AG04449 (cell line): ENCODE data around the gene ACKR2.

Experiments
- CTCF ChIA-PET: fragments of 350-600 bp; formaldehyde crosslinking; extraction: SDS; loops from one replicate; lab custom pipeline; 2021; ENCODE audit warnings: antibody characterized with exemption; lab: Yijun Ruan, JAX
- POLR2A ChIA-PET: fragments of 400-600, 350-600 bp; formaldehyde crosslinking; extraction: SDS; loops from one replicate; lab custom pipeline; 2020; ENCODE audit warnings: antibody characterized with exemption, inconsistent platforms; lab: Yijun Ruan, JAX
- DNase-seq: peaks from one replicate; pipeline ENCODE4 v3.0.0-alpha.2; 2010; ENCODE audit warnings: low read depth, low spot score
- H3K4me3 ChIP-seq: 2 replicates; pipeline ENCODE4 v1.5.1; 2011; ENCODE audit warnings: low read depth, mild to moderate bottlenecking, control low read depth, low read length
- TF ChIP-seq, protein P1 (sequence below): IDR thresholded peaks from one replicate; pipeline ENCODE4 v1.5.1; 2011; ENCODE audit warnings: mild to moderate bottlenecking, moderate library complexity, low read length, control low read depth, inconsistent platforms; ENCODE audit not compliant: insufficient read depth; ENCODE audit errors: missing control alignments

The ACKR2 gene

DNA sequence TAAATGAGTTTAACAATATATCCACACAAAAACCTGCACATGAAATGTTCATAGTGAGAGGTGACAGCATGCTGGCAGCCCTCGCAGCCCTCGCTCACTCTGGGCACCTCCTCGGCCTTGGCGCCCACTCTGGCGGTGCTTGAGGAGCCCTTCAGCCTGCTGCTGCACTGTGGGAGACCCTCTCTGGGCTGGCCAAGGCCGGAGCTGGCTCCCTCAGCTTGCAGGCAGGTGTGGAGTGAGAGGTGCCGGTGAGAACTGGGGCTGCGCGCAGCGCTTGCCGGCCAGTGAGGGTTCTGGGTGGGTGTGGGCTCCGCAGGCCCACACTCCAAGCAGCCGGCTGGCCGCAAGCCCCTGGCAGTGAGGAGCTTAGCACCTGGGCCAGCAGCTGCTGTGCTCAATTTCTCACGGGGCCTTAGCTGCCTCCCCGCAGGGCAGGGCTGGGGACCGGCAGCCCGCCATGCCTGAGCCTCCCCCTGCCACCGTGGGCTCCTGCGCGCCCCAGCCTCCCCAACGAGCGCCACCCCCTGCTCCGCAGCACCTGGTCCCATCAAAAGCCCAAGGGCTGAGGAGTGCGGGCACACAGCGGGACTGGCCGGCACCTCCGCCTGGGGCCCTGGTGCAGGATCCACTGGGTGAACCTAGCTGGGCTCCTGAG lies 39.6 kb upstream of the ACKR2 start:
- H3K4me3 ChIP-seq: no peak overlapping the region
- ChIA-PET POLR2A (no interaction called here), CTCF (interaction anchor here (2.0 kb wide), 1 partner anchor 11 kb away, joined by 7 read pairs; no protein-coding TSS in a partner anchor)
- TF ChIP-seq, protein P1, sequence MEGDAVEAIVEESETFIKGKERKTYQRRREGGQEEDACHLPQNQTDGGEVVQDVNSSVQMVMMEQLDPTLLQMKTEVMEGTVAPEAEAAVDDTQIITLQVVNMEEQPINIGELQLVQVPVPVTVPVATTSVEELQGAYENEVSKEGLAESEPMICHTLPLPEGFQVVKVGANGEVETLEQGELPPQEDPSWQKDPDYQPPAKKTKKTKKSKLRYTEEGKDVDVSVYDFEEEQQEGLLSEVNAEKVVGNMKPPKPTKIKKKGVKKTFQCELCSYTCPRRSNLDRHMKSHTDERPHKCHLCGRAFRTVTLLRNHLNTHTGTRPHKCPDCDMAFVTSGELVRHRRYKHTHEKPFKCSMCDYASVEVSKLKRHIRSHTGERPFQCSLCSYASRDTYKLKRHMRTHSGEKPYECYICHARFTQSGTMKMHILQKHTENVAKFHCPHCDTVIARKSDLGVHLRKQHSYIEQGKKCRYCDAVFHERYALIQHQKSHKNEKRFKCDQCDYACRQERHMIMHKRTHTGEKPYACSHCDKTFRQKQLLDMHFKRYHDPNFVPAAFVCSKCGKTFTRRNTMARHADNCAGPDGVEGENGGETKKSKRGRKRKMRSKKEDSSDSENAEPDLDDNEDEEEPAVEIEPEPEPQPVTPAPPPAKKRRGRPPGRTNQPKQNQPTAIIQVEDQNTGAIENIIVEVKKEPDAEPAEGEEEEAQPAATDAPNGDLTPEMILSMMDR: no peak
- DNase-seq: no peak

DNA sequence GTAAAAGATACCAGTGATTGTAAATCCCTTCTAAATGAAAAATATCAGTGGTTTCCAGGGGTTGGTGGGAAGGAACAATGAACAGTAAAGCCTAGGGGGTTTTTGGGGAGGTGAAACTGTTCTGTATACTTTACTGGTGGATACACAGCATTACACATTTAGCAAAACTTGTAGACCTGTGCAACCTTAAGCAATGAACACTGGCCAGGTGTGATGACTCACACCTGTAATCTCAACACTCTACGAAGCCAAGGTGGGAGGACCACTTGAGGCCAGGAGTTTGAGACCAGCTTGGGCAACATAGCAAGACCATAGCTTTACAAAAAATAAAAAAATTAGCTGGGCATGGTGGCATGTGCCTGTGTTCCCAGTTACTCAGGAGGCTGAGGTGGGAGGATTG lies 38.0 kb upstream of the ACKR2 start:
- H3K4me3 ChIP-seq: no peak overlapping the region
- TF ChIP-seq, protein P1: no peak
- POLR2A ChIA-PET: no interaction called here
- CTCF ChIA-PET: interaction anchor here (0.8 to 2.0 kb wide), 2 partner anchors 9 to 11 kb away, joined by 3 to 7 read pairs; no protein-coding TSS in a partner anchor
- no peak for DNase-seq

DNA sequence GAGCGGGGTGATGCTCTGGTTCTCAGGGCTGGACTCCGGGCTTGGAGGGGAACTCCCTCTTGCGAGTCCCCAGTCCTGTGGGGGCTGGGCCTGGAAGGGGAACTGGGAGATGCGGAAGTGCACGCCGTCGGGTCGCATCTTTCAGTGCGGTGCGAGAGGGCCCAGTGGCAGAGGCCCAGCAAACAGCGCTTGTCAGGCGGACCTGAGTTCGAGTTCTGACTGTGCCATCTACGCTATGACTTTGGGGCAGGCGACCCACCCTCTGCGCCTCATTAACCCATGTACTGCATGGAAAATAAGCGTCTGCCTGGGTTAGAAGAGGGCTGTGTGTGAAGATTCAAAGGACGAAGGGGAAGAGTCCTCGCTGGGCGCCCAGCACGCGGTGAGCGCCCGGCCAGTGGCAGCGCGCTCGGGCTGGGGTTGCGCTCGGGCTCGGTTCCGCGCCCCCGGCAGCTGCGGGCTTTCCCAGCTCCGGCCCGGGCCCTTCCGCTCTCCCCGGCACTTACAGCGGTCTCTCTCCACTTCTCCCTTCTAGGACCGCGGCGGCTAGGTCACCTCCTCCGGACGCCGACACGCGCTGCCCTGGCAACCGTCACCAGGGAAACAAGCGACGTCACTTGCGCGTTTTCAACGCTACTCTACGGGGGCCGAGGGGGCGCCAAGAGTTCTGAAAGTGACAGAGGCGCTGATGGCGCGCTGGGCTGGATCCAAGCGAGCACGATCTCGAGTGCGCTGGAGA lies 36.4 kb upstream of the ACKR2 start, which contains the start of gene CCDC13:
Gene CCDC13, minus strand, starts transcription at position 584 of the 739 bp plus-strand sequence. CDS start 14,908 bp downstream, outside the sequence.
- POLR2A ChIA-PET: no interaction called here
- TF ChIP-seq, protein P1: no peak
- peak within 1 kb of the TSS; percentile 41 for H3K4me3 ChIP-seq
- CTCF ChIA-PET: no interaction called here
- DNase-seq: no peak

DNA sequence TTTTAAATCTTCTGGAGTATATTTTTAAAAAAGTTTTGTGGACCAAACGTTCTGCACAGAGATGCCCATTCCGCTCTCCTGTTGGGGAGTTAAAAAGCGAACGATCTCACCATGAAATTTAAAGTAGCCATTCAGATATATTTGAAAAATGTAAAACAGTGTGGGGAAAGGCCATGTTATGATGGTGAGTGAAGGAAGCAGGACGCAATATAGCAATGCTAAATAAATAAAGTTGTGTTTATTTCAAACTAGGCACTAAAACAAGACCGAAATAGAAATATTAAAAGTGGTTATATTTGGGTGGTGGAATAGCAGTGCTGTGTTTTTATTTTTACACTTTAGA lies 35.9 kb upstream of the ACKR2 start:
- ChIA-PET CTCF (interaction anchor here (2.3 kb wide), 1 partner anchor 66 kb away, joined by 8 read pairs; no protein-coding TSS in a partner anchor), POLR2A (no interaction called here)
- DNase-seq: no peak
- H3K4me3 ChIP-seq: peak overlapping the region; percentile 41
- TF ChIP-seq, protein P1: no peak

DNA sequence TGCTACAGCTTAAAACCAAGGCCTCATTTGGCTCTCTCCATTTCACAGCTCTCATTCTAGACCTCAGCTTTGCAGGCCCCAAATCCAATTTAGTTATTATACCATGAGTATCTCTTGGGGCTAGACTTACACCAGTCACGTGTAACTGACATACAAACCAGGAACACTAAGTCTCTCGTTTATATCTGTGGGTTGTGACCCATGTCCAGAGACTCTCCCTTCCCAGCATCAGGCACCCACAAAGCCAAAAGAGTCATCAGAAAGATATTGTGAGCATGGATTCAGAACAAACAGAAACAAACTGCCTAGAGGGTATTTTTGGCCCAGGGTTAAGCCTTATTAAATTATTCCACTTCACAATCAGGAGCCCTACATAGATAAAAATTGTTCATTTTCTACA lies 30.6 kb upstream of the ACKR2 start:
- no peak for DNase-seq
- CTCF ChIA-PET: interaction anchor here (0.7 to 4.6 kb wide), 11 partner anchors 9 to 103 kb away, joined by 3 to 51 read pairs (median 4); no protein-coding TSS in a partner anchor
- TF ChIP-seq, protein P1: no peak
- H3K4me3 ChIP-seq: no peak overlapping the region
- POLR2A ChIA-PET: no interaction called here

DNA sequence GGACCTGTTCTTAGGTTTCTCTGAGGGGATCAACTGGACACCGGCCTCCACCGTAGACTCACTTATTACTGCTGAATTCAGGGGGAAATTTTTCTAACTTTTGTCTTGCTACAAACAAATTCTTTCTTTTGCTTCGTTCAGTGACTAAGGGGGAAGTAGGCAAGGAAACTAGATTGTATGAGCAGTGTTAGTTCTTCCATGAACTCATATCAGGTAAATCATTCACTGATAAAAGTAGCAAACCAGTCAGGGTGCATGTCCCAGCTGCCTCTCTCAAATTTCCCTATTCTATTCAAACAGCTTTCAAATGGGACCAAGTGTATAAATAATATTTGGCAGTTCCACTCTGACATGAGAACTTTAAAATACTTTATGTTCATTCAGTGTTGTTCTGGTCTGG lies 28.8 kb upstream of the ACKR2 start:
- no peak overlapping the region for H3K4me3 ChIP-seq
- POLR2A ChIA-PET: no interaction called here
- CTCF ChIA-PET: interaction anchor here (0.6 to 4.6 kb wide), 19 partner anchors 8 to 957 kb away, joined by 3 to 51 read pairs (median 6); no protein-coding TSS in a partner anchor
- DNase-seq: no peak
- TF ChIP-seq, protein P1: no peak
